Fibroblast of lung (primary cell): ENCODE results near the gene UBE2S. TPM values are rescaled to one million over a fixed set of nuclear protein-coding genes. Genes with fewer than 3 reads are reported as not detected.

ENCODE experiments used
- DNase-seq, 2 donors: peaks; one replicate each; pipeline versions ENCODE4 v3.0.0 to v3.0.0-alpha.2; 2010; ENCODE audit warnings: low read depth in 2 of 2
- H2AFZ ChIP-seq: 2 replicates; pipeline ENCODE4 v1.5.1; 2012; ENCODE audit warnings: low read length, control low read depth, inconsistent platforms
- H3K27ac ChIP-seq: 2 replicates; pipeline ENCODE4 v1.5.1; 2011; ENCODE audit warnings: low read length, control low read depth; ENCODE audit not compliant: insufficient read depth
- H3K27me3 ChIP-seq: 2 replicates; pipeline ENCODE4 v1.5.1; 2011; ENCODE audit warnings: mild to moderate bottlenecking, low read length; ENCODE audit not compliant: control insufficient read depth, insufficient read depth
- H3K36me3 ChIP-seq: 2 replicates; pipeline ENCODE4 v1.5.1; 2011; ENCODE audit warnings: low read length; ENCODE audit not compliant: control insufficient read depth, insufficient read depth
- H3K4me1 ChIP-seq: 2 replicates; pipeline ENCODE4 v1.5.1; 2011; ENCODE audit warnings: low read length; ENCODE audit not compliant: control insufficient read depth, insufficient read depth; ENCODE audit errors: extremely low read depth
- H3K4me2 ChIP-seq: 2 replicates; pipeline ENCODE4 v1.5.1; 2011; ENCODE audit warnings: low read length, control low read depth; ENCODE audit not compliant: insufficient read depth; ENCODE audit errors: extremely low read depth
- H3K4me3 ChIP-seq, 4 experiments: fragments of 200-600 bp in 1 of 4; sonication (generic) in 1 of 4; replicated peaks in 1 of 4; 2 replicates each; pipeline ENCODE4 v1.5.1; 2011 to 2016; ENCODE audit warnings: low read length in 4 of 4, low read depth in 3 of 4, mild to moderate bottlenecking in 3 of 4, control low read depth in 2 of 4, inconsistent platforms in 1 of 4, mixed read lengths in 1 of 4; ENCODE audit not compliant: insufficient read depth in 1 of 4; ENCODE audit errors: control extremely low read depth in 1 of 4
- H3K79me2 ChIP-seq: 2 replicates; pipeline ENCODE4 v1.5.1; 2012; ENCODE audit warnings: mild to moderate bottlenecking, low read length, inconsistent platforms; ENCODE audit not compliant: control insufficient read depth, insufficient read depth
- H3K9ac ChIP-seq: 2 replicates; pipeline ENCODE4 v1.5.1; 2011; ENCODE audit warnings: mild to moderate bottlenecking, low read length, control low read depth; ENCODE audit not compliant: insufficient read depth
- H3K9me3 ChIP-seq: 2 replicates; pipeline ENCODE4 v1.5.1; 2012; ENCODE audit warnings: low read depth, low read length; ENCODE audit not compliant: control insufficient read depth, insufficient read depth
- H4K20me1 ChIP-seq: 2 replicates; pipeline ENCODE4 v1.5.1; 2011; ENCODE audit warnings: low read length; ENCODE audit not compliant: control insufficient read depth, insufficient read depth; ENCODE audit errors: extremely low read depth
- CTCF ChIP-seq, 2 donors: IDR thresholded peaks in 1 of 2; conservative IDR thresholded peaks in 1 of 2; 1 replicate in 1 of 2; 2 replicates in 1 of 2; pipeline ENCODE4 v1.5.1; 2011 to 2012; ENCODE audit warnings: low read length in 2 of 2, control low read depth in 1 of 2, inconsistent platforms in 1 of 2, low read depth in 1 of 2, mild to moderate bottlenecking in 1 of 2
- EZH2 ChIP-seq: IDR thresholded peaks from 2 replicates; pipeline ENCODE4 v1.5.1; 2012; ENCODE audit warnings: low read length, control low read depth, mild to moderate bottlenecking; ENCODE audit errors: missing control alignments
- polyA plus RNA-seq, 2 donors: library from polyadenylated mRNA; depleted of rRNA in 1 of 2; stranded (reverse) in 1 of 2; unstranded in 1 of 2; fragments of >200 nt; gene quantifications; 2 replicates each; pipeline ENCODE4 v1.2.1, GENCODE V29; 2011 to 2012; ENCODE audit warnings: missing spikeins in 1 of 2
- total RNA-seq: library from RNA; depleted of rRNA; stranded (reverse); fragments of >200 nt; gene quantifications from 2 replicates; pipeline ENCODE4 v1.2.1, GENCODE V29; 2014

The UBE2S gene
- total and polyA plus RNA-seq, 2 donors (not counting 1 experiment from before 2014, with no cell fraction given), result 25.4 to 41.0 TPM

DNA sequence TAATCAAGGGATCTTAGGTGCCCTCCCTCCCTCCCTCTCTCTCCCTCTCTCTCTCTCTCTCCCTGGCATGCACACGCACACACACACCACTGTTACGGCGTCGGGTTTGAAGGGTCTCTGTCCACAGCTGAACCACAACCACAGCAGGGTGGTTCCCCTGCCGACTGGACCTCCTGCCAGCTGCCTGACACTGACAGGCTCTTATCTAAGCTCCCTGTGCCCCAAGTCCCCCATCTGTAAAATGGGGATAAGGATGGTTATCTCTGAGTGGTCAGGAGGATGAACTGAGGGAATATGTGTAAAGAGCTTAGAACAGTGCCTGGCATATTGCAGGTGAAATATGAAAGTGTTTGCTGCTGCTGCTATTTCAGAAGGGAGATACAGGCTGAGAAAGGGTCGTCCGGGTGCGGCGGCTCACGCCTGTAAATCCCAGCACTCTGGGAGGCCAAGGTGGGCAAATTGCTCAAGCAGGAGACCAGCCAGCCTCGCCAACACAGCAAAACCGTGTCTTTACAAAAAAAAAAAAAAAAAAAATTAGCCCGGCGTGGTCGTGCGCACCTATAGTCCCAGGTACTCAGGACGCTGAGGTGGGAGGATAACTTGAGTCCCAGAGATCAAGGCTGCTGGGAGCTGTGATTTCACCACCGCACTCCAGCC is 36.4 kb upstream of the UBE2S start:
- no peak overlapping the region for H3K9ac ChIP-seq
- no peak overlapping the region for H3K4me2 ChIP-seq
- no peaks in the 10 kb centered on the region for H4K20me1 ChIP-seq
- H3K36me3 ChIP-seq, result no peaks in the 10 kb centered on the region
- H3K27me3 ChIP-seq, result peaks cover 47% of the 10 kb centered on the region
- H3K79me2 ChIP-seq, result no peaks in the 10 kb centered on the region
- TF ChIP-seq CTCF (conservative IDR thresholded peaks at IDR 0.05 in 1 of 2, IDR thresholded peaks at IDR 0.05 in 1 of 2; ENCODE audit: low read depth in 1 of 2, low read length in 2 of 2), result no peak
- peak; percentile 96 for TF ChIP-seq EZH2
- no peaks in the 10 kb centered on the region for H3K4me1 ChIP-seq
- no peak for DNase-seq
- no peak overlapping the region for H3K27ac ChIP-seq
- no peak overlapping the region for H3K4me3 ChIP-seq
- H3K9me3 ChIP-seq, result no peaks in the 10 kb centered on the region
- no peak overlapping the region for H2AFZ ChIP-seq

DNA sequence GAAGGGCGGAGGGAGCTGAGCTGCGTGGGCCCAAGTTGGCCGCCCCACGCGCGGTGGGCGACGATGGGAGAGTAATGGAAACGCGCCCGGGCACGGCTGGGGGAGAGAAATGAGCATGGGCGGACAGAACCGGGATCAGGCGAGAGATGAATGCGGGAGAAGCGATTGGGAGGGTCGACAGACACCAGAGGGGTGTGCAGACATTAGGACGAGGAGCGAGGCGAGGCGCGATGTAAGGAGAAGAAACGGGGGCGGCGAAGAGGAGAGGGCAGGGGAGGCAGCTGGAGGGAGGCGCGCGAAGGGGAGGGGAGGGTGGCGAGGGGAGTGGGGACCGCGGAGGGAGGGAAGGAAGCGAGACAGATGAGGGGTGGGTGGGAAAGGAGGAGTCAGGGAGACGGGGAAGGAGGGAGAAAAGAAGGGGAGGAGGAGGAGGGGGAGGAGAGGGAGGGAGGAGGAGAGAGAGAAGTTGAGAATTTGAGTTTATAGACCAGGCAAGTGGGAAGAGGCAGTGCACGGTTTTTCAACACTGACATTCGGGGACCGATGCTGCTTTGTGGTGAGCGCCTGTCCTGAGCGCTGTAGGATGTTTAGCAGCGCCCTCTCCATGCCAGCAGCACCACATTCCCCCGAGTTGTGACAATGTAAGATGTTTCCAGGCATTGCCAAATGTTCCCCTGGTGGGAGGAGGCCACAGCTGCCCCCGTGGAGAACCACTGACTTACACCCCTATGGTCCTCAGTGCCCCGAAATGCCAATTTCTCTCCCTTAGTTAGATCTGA is 35.6 kb upstream of the UBE2S start, which contains the start of gene SHISA7:
Gene SHISA7 (minus strand): TSS at position 256 of the 779 bp plus-strand sequence. CDS start 437 bp downstream, outside the sequence.
- H3K79me2 ChIP-seq, result no peaks in the 10 kb centered on the region
- no peak within 1 kb of the TSS for H3K9ac ChIP-seq
- peaks cover 47% of the 10 kb centered on the region for H3K27me3 ChIP-seq
- TF ChIP-seq EZH2 (peak; percentile 97), CTCF (conservative IDR thresholded peaks at IDR 0.05 in 1 of 2, IDR thresholded peaks at IDR 0.05 in 1 of 2; ENCODE audit: low read depth in 1 of 2, low read length in 2 of 2) (no peak)
- H3K4me3 ChIP-seq, result no peak within 1 kb of the TSS
- H3K4me1 ChIP-seq, result no peaks in the 10 kb centered on the region
- no peak within 1 kb of the TSS for H2AFZ ChIP-seq
- no peaks in the 10 kb centered on the region for H3K36me3 ChIP-seq
- H3K9me3 ChIP-seq, result no peaks in the 10 kb centered on the region
- no peak within 1 kb of the TSS for H3K27ac ChIP-seq
- H3K4me2 ChIP-seq, result no peak within 1 kb of the TSS
- DNase-seq, result no peak
- no peaks in the 10 kb centered on the region for H4K20me1 ChIP-seq

DNA sequence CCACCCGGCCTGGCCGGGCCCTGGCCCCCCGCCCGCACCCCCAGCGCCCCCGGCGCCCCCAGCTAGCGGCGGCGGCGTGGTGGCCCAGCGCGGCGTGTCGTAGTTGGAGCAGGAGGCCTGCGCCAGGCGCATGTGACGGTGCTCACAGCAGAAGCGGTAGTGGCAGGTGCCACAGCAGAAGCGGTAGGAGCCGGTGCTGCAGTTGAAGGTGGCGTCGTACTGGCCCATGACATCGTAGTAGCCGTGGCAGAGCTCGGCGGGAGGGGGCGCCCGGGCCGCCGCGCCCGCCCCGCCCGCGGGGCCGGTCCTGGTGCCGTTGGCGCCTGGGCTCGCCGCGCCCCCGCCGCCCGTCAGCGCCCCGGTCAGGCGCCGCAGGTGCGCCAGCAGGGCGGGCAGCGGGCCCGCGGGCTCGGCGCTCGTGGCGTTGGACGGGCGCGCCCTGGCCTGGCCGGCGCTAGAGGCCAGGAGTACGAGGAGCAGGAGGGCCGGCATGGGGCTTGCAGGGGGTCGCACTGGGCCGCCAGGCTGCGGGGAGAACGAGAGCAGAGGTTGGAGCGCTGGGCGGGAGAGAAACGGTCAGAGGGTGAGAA is 34.9 kb upstream of the UBE2S start:
- peaks cover 47% of the 10 kb centered on the region for H3K27me3 ChIP-seq
- H3K4me3 ChIP-seq, result no peak overlapping the region
- H3K4me2 ChIP-seq, result no peak overlapping the region
- no peak overlapping the region for H2AFZ ChIP-seq
- no peaks in the 10 kb centered on the region for H3K36me3 ChIP-seq
- H3K4me1 ChIP-seq, result no peaks in the 10 kb centered on the region
- H3K27ac ChIP-seq, result no peak overlapping the region
- H4K20me1 ChIP-seq, result no peaks in the 10 kb centered on the region
- no peaks in the 10 kb centered on the region for H3K79me2 ChIP-seq
- no peak for TF ChIP-seq CTCF (conservative IDR thresholded peaks at IDR 0.05 in 1 of 2, IDR thresholded peaks at IDR 0.05 in 1 of 2; ENCODE audit: low read depth in 1 of 2, low read length in 2 of 2)
- peak; percentile 20 for TF ChIP-seq EZH2
- no peak for DNase-seq
- no peak overlapping the region for H3K9ac ChIP-seq
- no peaks in the 10 kb centered on the region for H3K9me3 ChIP-seq
